Neural progenitor cell (in vitro differentiated cells): ENCODE data around the gene HSP90B1. TPM values are rescaled to one million over a fixed set of nuclear protein-coding genes. Genes with fewer than 3 reads are reported as not detected.

Source experiments
- DNase-seq: peaks from one replicate; pipeline ENCODE4 v3.0.0-alpha.2; 2016; ENCODE audit warnings: low spot score
- H2AFZ ChIP-seq: fragments of 200-600 bp; sonication (generic); replicated peaks from 2 replicates; pipeline ENCODE4 v1.6.1; 2016; ENCODE audit warnings: antibody characterized with exemption
- H3F3A ChIP-seq: fragments of 200-600 bp; sonication (generic); 2 replicates; pipeline ENCODE4 v1.6.1; 2016; ENCODE audit warnings: antibody characterized with exemption, low read depth
- H3K27ac ChIP-seq: fragments of 200-600 bp; sonication (generic); 2 replicates; pipeline ENCODE4 v1.5.1; 2016; ENCODE audit warnings: mild to moderate bottlenecking
- H3K27me3 ChIP-seq: fragments of 200-600 bp; sonication (generic); 2 replicates; pipeline ENCODE4 v1.6.1; 2016; ENCODE audit warnings: mild to moderate bottlenecking, moderate library complexity
- H3K36me3 ChIP-seq: fragments of 200-600 bp; sonication (generic); 2 replicates; pipeline ENCODE4 v1.5.1; 2016
- H3K4me1 ChIP-seq: fragments of 200-600 bp; sonication (generic); 2 replicates; pipeline ENCODE4 v1.6.1; 2016; ENCODE audit warnings: mixed run types
- H3K4me2 ChIP-seq: fragments of 200-600 bp; sonication (generic); 2 replicates; pipeline ENCODE4 v1.6.1; 2016
- H3K4me3 ChIP-seq: fragments of 200-600 bp; sonication (generic); 2 replicates; pipeline ENCODE4 v1.5.1; 2016
- H3K79me2 ChIP-seq: fragments of 200-600 bp; sonication (generic); 2 replicates; pipeline ENCODE4 v1.6.1; 2016; ENCODE audit warnings: low read depth
- H3K9ac ChIP-seq: fragments of 200-600 bp; sonication (generic); 2 replicates; pipeline ENCODE4 v1.6.1; 2016
- H3K9me3 ChIP-seq: fragments of 200-600 bp; sonication (generic); 2 replicates; pipeline ENCODE4 v1.5.1; 2016; ENCODE audit warnings: low read depth
- H4K20me1 ChIP-seq: fragments of 200-600 bp; sonication (generic); 2 replicates; pipeline ENCODE4 v1.6.1; 2016; ENCODE audit warnings: low read depth
- H3K27ac Mint-ChIP-seq: 3 replicates; pipeline ENCODE4 v1.8.0; 2021; ENCODE audit warnings: mixed read lengths
- H3K27me3 Mint-ChIP-seq: 2 replicates; pipeline ENCODE4 v1.8.0; 2022; ENCODE audit warnings: low read depth, mild to moderate bottlenecking, inconsistent platforms, moderate library complexity, mixed read lengths; ENCODE audit not compliant: insufficient read depth
- H3K36me3 Mint-ChIP-seq: 3 replicates; pipeline ENCODE4 v1.8.0; 2021; ENCODE audit warnings: mixed read lengths
- H3K4me1 Mint-ChIP-seq: 3 replicates; pipeline ENCODE4 v1.8.0; 2021; ENCODE audit warnings: mixed read lengths
- H3K4me3 Mint-ChIP-seq: 3 replicates; pipeline ENCODE4 v1.8.0; 2021; ENCODE audit warnings: mild to moderate bottlenecking, moderate library complexity, mixed read lengths
- H3K9me3 Mint-ChIP-seq: 3 replicates; pipeline ENCODE4 v1.8.0; 2020; ENCODE audit warnings: mixed read lengths
- CTCF ChIP-seq: fragments of 200-600 bp; sonication (generic); IDR thresholded peaks from 2 replicates; pipeline ENCODE4 v1.5.1; 2017; ENCODE audit warnings: antibody characterized with exemption, mild to moderate bottlenecking
- EZH2 ChIP-seq: fragments of 200-600 bp; sonication (generic); IDR thresholded peaks from 2 replicates; pipeline ENCODE4 v1.6.1; 2017; ENCODE audit warnings: antibody characterized with exemption, mild to moderate bottlenecking, moderate library complexity
- EZH2phosphoT487 ChIP-seq: fragments of 200-600 bp; sonication (generic); IDR thresholded peaks from 2 replicates; pipeline ENCODE4 v1.6.1; 2017; ENCODE audit warnings: antibody characterized with exemption
- total RNA-seq: library from RNA; depleted of rRNA; stranded (reverse); fragments of >200 nt; gene quantifications from 2 replicates; pipeline ENCODE4 v1.2.3, GENCODE V29; 2015; ENCODE audit warnings: low replicate concordance

HSP90B1 gene
- total RNA-seq, 1 donor from 2014 or later = 588 TPM

- no peak overlapping the region for H3K4me3 ChIP-seq
- no peaks in the 10 kb centered on the region for H3K4me1 Mint-ChIP-seq
- TF ChIP-seq CTCF (no peak), EZH2 (no peak), EZH2phosphoT487 (no peak)
Observed at GRCh38 chr12:103997286-103997900, 67.2 kb downstream of the HSP90B1 start.

More at GRCh38 chr12:103997286-103997900, 67.2 kb downstream of the HSP90B1 start:
- Histone ChIP-seq H3K9ac (no peak overlapping the region), H3K79me2 (no peaks in the 10 kb centered on the region), H3F3A (no peaks in the 10 kb centered on the region), H3K9me3 (no peaks in the 10 kb centered on the region), H3K27me3 (no peaks in the 10 kb centered on the region), H4K20me1 (no peaks in the 10 kb centered on the region), H3K27ac (no peak overlapping the region), H3K36me3 (no peaks in the 10 kb centered on the region), H2AFZ (no peak overlapping the region), H3K4me1 (no peaks in the 10 kb centered on the region), H3K4me2 (no peak overlapping the region)
- Mint-ChIP-seq H3K36me3 (no peaks in the 10 kb centered on the region), H3K9me3 (no peaks in the 10 kb centered on the region), H3K27me3 (no peaks in the 10 kb centered on the region), H3K4me3 (no peak overlapping the region), H3K27ac (no peak overlapping the region)
- no peak for DNase-seq

Other genes starting within 250 kb of the HSP90B1 start
- 3.1 and 4.3 TPM in 2 replicates for gene NT5DC3, start 89.2 kb upstream of the HSP90B1 start, total RNA-seq
- 60.2 and 88.1 TPM in 2 replicates for gene TDG, start 35.5 kb downstream of the HSP90B1 start, total RNA-seq
- gene GLT8D2, start 119.8 kb downstream of the HSP90B1 start, total RNA-seq = 1.9 and 3.9 TPM in 2 replicates
- gene HCFC2, start 134.1 kb downstream of the HSP90B1 start, total RNA-seq = 4.2 and 4.6 TPM in 2 replicates
- gene NFYB, start 207.8 kb downstream of the HSP90B1 start, total RNA-seq = 64.2 and 100 TPM in 2 replicates